ENCODE data around the gene VCPKMT. TPM values are rescaled to one million over a fixed set of nuclear protein-coding genes. Genes with fewer than 3 reads are reported as not detected.

VCPKMT gene
- total RNA-seq, 3 donors from 2014 or later = 5.0 to 8.5 (median 8.3) TPM

- no peaks in the 10 kb centered on the region for H3K36me3 ChIP-seq
- no peak for TF ChIP-seq POLR2AphosphoS5 (IDR thresholded peaks at IDR 0.05)
- no peak for TF ChIP-seq POLR2A (IDR thresholded peaks at IDR 0.05)
- no peak for TF ChIP-seq CTCF (IDR thresholded peaks at IDR 0.05)
- no peaks in the 10 kb centered on the region for H3K4me1 ChIP-seq
- no peaks in the 10 kb centered on the region for H3K27me3 ChIP-seq
- DNase-seq (ENCODE audit: low spot score in 2 of 2) = no peak
- H3K9me3 ChIP-seq = no peaks in the 10 kb centered on the region
- H3K4me3 ChIP-seq = no peak overlapping the region
- H3K27ac ChIP-seq = no peak overlapping the region
- intact Hi-C loops (cut with DNase I; ENCODE audit: low total_unique reads) = loop anchor here (10.0 kb wide), 1 partner anchor 219 kb away; no protein-coding TSS in a partner anchor
Measured at GRCh38 chr14:50103558-50103957, 12.8 kb downstream of the VCPKMT start.

GRCh38 chr14:50101417-50101816 is 15.0 kb downstream of the VCPKMT start:
- H3K4me3 ChIP-seq = no peak overlapping the region
- H3K27ac ChIP-seq = no peak overlapping the region
- H3K9me3 ChIP-seq = no peaks in the 10 kb centered on the region
- intact Hi-C loops (cut with DNase I; ENCODE audit: low total_unique reads) = loop anchor here (10.0 kb wide), 1 partner anchor 217 kb away; no protein-coding TSS in a partner anchor
- H3K4me1 ChIP-seq = no peaks in the 10 kb centered on the region
- H3K27me3 ChIP-seq = no peaks in the 10 kb centered on the region
- TF ChIP-seq CTCF (IDR thresholded peaks at IDR 0.05) = no peak
- TF ChIP-seq POLR2AphosphoS5 (IDR thresholded peaks at IDR 0.05) = no peak
- no peak for TF ChIP-seq POLR2A (IDR thresholded peaks at IDR 0.05)
- DNase-seq (ENCODE audit: low spot score in 2 of 2) = no peak
- H3K36me3 ChIP-seq = no peaks in the 10 kb centered on the region

- no peak overlapping the region for H3K27ac ChIP-seq
- intact Hi-C loops (cut with DNase I; ENCODE audit: low total_unique reads) = loop anchor here (10.0 kb wide), 1 partner anchor 216 kb away; no protein-coding TSS in a partner anchor
- no peak for DNase-seq (ENCODE audit: low spot score in 2 of 2)
- H3K27me3 ChIP-seq = no peaks in the 10 kb centered on the region
- H3K9me3 ChIP-seq = no peaks in the 10 kb centered on the region
- no peak overlapping the region for H3K4me3 ChIP-seq
- no peaks in the 10 kb centered on the region for H3K36me3 ChIP-seq
- TF ChIP-seq POLR2A (IDR thresholded peaks at IDR 0.05) = no peak
- no peak for TF ChIP-seq POLR2AphosphoS5 (IDR thresholded peaks at IDR 0.05)
- no peaks in the 10 kb centered on the region for H3K4me1 ChIP-seq
Measured at GRCh38 chr14:50100805-50101204, 15.6 kb downstream of the VCPKMT start.

- H3K4me3 ChIP-seq = no peak overlapping the region
- TF ChIP-seq POLR2A (IDR thresholded peaks at IDR 0.05) = no peak
- TF ChIP-seq CTCF (IDR thresholded peaks at IDR 0.05) = no peak
- TF ChIP-seq POLR2AphosphoS5 (IDR thresholded peaks at IDR 0.05) = no peak
- H3K27ac ChIP-seq = no peak overlapping the region
- no peaks in the 10 kb centered on the region for H3K9me3 ChIP-seq
- no peaks in the 10 kb centered on the region for H3K36me3 ChIP-seq
- no peaks in the 10 kb centered on the region for H3K4me1 ChIP-seq
- H3K27me3 ChIP-seq = no peaks in the 10 kb centered on the region
- intact Hi-C loops (cut with DNase I; ENCODE audit: low total_unique reads) = no loop called here
- DNase-seq (ENCODE audit: low spot score in 2 of 2) = no peak
Measured at GRCh38 chr14:50099335-50099734, 17.0 kb downstream of the VCPKMT start.

- H3K4me1 ChIP-seq = no peaks in the 10 kb centered on the region
- no peak overlapping the region for H3K4me3 ChIP-seq
- H3K27ac ChIP-seq = no peak overlapping the region
- H3K36me3 ChIP-seq = no peaks in the 10 kb centered on the region
- no peaks in the 10 kb centered on the region for H3K27me3 ChIP-seq
- no peak for TF ChIP-seq CTCF (IDR thresholded peaks at IDR 0.05)
- no peak for TF ChIP-seq POLR2AphosphoS5 (IDR thresholded peaks at IDR 0.05)
- TF ChIP-seq POLR2A (IDR thresholded peaks at IDR 0.05) = no peak
- no peak for DNase-seq (ENCODE audit: low spot score in 2 of 2)
- H3K9me3 ChIP-seq = no peaks in the 10 kb centered on the region
- intact Hi-C loops (cut with DNase I; ENCODE audit: low total_unique reads) = no loop called here
Measured at GRCh38 chr14:50095895-50096294, 20.5 kb downstream of the VCPKMT start.
